ENCODE results near the gene CBX6. TPM values are rescaled to one million over a fixed set of nuclear protein-coding genes. Genes with fewer than 3 reads are reported as not detected.

The CBX6 gene
- total RNA-seq, 1 donor from 2014 or later, result 178 TPM

DNA sequence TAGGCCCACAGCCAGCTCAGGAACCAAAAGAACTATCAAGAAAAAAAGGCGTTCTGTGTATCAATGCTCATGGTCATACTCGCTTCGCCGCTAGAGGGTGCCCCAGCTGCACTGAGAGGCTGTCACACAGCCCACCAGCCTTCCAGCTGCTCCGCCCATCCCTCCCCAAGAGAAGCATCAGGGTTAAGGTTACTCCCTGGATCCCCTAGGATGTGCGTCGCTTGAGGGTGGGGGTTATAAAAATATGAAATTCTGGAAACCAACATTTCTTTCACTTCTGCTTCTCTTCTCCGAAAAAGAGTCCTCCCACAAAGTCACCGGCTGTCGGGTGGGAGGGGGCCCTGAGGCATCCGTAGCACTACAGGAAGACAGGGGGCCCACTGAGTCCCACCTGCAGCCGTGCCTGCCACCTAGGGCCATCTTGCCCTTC, 1.7 kb downstream of the CBX6 start:
- H3K4me3 Mint-ChIP-seq, result peak overlapping the region; percentile 83
- no peaks in the 10 kb centered on the region for H3K27me3 Mint-ChIP-seq (ENCODE audit: insufficient read depth)
- peaks cover 21% of the 10 kb centered on the region for H3K36me3 Mint-ChIP-seq (ENCODE audit: low read depth)
- peak; percentile 77 for DNase-seq (ENCODE audit: low spot score)
- no peaks in the 10 kb centered on the region for H3K9me3 Mint-ChIP-seq
- H3K27ac Mint-ChIP-seq, result peak overlapping the region; percentile 91
- peaks cover 53% of the 10 kb centered on the region for H3K4me1 Mint-ChIP-seq (ENCODE audit: low read depth)
- intact Hi-C loops (cut with micrococcal nuclease), result loop anchor here (1.0 kb wide), 5 partner anchors 84 to 449 kb away; partner anchors contain the start of genes RPL3 and SUN2

GRCh38 chr22:38869663-38870062, 2.4 kb downstream of the CBX6 start:
- peaks cover 46% of the 10 kb centered on the region for H3K4me1 Mint-ChIP-seq (ENCODE audit: low read depth)
- intact Hi-C loops (cut with micrococcal nuclease), result loop anchor here (1.0 kb wide), 5 partner anchors 85 to 450 kb away; partner anchors contain the start of genes RPL3 and SUN2
- H3K27me3 Mint-ChIP-seq (ENCODE audit: insufficient read depth), result no peaks in the 10 kb centered on the region
- H3K36me3 Mint-ChIP-seq (ENCODE audit: low read depth), result peaks cover 21% of the 10 kb centered on the region
- H3K4me3 Mint-ChIP-seq, result peak overlapping the region; percentile 83
- H3K9me3 Mint-ChIP-seq, result no peaks in the 10 kb centered on the region
- no peak overlapping the region for H3K27ac Mint-ChIP-seq
- no peak for DNase-seq (ENCODE audit: low spot score)

DNA sequence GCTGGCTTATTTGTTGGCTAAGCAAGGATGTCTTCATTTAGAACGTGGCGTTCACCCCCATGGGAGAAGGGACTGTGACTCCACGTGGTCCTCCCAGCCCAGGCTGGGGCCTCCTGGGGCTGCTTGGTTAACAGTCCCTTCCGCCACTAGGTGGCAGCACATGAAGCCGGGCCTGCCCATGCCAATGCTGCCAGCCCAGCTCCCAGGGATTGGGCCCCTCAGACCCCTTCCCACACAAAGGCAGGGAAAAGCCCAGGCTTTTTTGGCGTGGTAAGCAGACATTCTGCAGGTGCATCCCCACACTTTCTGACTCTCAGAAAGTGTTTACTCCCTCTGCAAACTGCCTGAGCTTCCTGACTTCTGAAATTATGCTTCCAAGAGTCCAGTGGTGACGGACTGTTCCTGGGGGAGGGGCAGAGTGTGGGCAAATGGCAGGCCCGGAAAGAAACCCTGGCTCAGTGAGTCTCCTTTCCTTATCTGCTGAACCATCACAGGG, 3.1 kb downstream of the CBX6 start:
- Mint-ChIP-seq H3K4me3 (peak overlapping the region; percentile 30), H3K9me3 (no peaks in the 10 kb centered on the region), H3K27ac (peak overlapping the region; percentile 58), H3K36me3 (ENCODE audit: low read depth) (peaks cover 24% of the 10 kb centered on the region), H3K4me1 (ENCODE audit: low read depth) (peaks cover 39% of the 10 kb centered on the region), H3K27me3 (ENCODE audit: insufficient read depth) (no peaks in the 10 kb centered on the region)
- peak; percentile 72 for DNase-seq (ENCODE audit: low spot score)
- intact Hi-C loops (cut with micrococcal nuclease), result no loop called here

- no peak for DNase-seq (ENCODE audit: low spot score)
- peaks cover 33% of the 10 kb centered on the region for H3K4me1 Mint-ChIP-seq (ENCODE audit: low read depth)
- H3K4me3 Mint-ChIP-seq, result peak overlapping the region; percentile 30
- peak overlapping the region; percentile 67 for H3K27ac Mint-ChIP-seq
- peaks cover 24% of the 10 kb centered on the region for H3K36me3 Mint-ChIP-seq (ENCODE audit: low read depth)
- no peaks in the 10 kb centered on the region for H3K9me3 Mint-ChIP-seq
- intact Hi-C loops (cut with micrococcal nuclease), result no loop called here
- no peaks in the 10 kb centered on the region for H3K27me3 Mint-ChIP-seq (ENCODE audit: insufficient read depth)
Measured at GRCh38 chr22:38868286-38868721, 3.7 kb downstream of the CBX6 start.

- intact Hi-C loops (cut with micrococcal nuclease), result no loop called here
- no peaks in the 10 kb centered on the region for H3K9me3 Mint-ChIP-seq
- DNase-seq (ENCODE audit: low spot score), result no peak
- H3K4me3 Mint-ChIP-seq, result no peak overlapping the region
- peaks cover 26% of the 10 kb centered on the region for H3K36me3 Mint-ChIP-seq (ENCODE audit: low read depth)
- H3K27ac Mint-ChIP-seq, result no peak overlapping the region
- no peaks in the 10 kb centered on the region for H3K27me3 Mint-ChIP-seq (ENCODE audit: insufficient read depth)
- H3K4me1 Mint-ChIP-seq (ENCODE audit: low read depth), result peaks cover 29% of the 10 kb centered on the region
Measured at GRCh38 chr22:38867471-38868285, 4.3 kb downstream of the CBX6 start.

GRCh38 chr22:38867124-38867455, 4.9 kb downstream of the CBX6 start:
- Mint-ChIP-seq H3K27ac (no peak overlapping the region), H3K27me3 (ENCODE audit: insufficient read depth) (no peaks in the 10 kb centered on the region), H3K4me3 (no peak overlapping the region), H3K4me1 (ENCODE audit: low read depth) (peaks cover 29% of the 10 kb centered on the region), H3K36me3 (ENCODE audit: low read depth) (peaks cover 26% of the 10 kb centered on the region), H3K9me3 (no peaks in the 10 kb centered on the region)
- DNase-seq (ENCODE audit: low spot score), result no peak
- intact Hi-C loops (cut with micrococcal nuclease), result no loop called here

GRCh38 chr22:38866399-38867123, 5.5 kb downstream of the CBX6 start:
- no peaks in the 10 kb centered on the region for H3K9me3 Mint-ChIP-seq
- intact Hi-C loops (cut with micrococcal nuclease), result no loop called here
- peaks cover 29% of the 10 kb centered on the region for H3K4me1 Mint-ChIP-seq (ENCODE audit: low read depth)
- no peak for DNase-seq (ENCODE audit: low spot score)
- no peaks in the 10 kb centered on the region for H3K27me3 Mint-ChIP-seq (ENCODE audit: insufficient read depth)
- no peak overlapping the region for H3K27ac Mint-ChIP-seq
- peaks cover 26% of the 10 kb centered on the region for H3K36me3 Mint-ChIP-seq (ENCODE audit: low read depth)
- H3K4me3 Mint-ChIP-seq, result no peak overlapping the region

DNA sequence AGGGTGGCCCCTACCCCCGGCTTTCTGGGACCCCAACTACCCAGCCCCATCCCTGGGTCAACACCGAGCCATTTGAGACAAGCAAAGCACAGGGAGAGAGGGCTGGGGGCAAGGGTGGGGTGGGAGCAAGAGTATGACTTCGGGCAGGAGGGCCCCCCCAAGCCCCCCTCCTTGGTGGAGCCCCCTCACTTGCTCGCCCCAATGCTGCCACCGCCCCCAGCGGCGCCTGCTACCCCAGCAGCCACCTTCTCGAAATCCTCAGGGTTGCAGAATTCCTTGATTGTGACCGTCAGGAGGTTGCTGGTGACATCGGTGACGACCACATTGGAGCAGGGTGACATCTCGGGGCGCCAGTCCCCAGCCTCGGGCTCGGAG, 6.0 kb downstream of the CBX6 start:
- intact Hi-C loops (cut with micrococcal nuclease), result no loop called here
- Mint-ChIP-seq H3K4me1 (ENCODE audit: low read depth) (peaks cover 27% of the 10 kb centered on the region), H3K36me3 (ENCODE audit: low read depth) (peaks cover 26% of the 10 kb centered on the region), H3K9me3 (no peaks in the 10 kb centered on the region), H3K4me3 (no peak overlapping the region), H3K27ac (no peak overlapping the region), H3K27me3 (ENCODE audit: insufficient read depth) (no peaks in the 10 kb centered on the region)
- no peak for DNase-seq (ENCODE audit: low spot score)

DNA sequence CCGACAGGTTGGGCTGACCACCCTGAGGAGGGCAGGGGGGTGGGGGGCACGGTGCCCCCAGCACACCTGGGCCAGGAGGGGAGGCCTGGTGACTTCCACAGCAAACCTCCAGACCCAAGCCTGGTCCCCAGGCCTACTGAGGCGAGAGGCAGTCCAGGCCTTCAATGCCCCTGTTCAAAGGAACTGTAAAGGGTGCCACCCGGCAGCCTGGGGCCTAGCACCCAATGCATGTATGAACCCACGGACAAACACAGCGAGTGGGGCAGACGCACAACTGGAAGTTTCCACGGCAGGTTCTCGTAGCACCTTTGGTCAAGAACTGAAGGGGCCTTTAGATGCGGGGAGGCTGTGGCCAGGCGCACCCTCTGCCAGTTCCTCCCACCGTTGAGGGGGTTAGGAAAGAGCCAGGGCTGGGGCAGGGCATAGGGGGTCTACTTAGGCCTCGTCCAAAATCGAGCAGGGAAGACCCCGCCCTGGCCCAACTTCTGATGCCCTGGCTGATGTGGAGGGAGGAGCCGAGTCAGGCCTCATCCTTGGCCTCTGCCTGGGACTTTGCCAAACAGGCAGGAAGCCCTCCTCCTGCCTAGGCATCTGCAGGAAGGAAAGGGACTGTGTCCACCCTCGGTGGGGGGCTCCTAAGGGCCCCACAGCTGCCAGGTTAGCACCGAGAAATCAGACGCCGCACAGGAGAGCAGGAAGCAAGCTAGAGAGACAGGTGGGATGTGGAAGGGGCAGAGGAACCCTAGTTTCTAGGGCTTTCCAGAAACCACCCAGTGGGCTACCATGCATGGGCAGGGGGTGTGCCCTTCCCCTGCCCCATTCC, 6.6 kb downstream of the CBX6 start:
- Mint-ChIP-seq H3K4me3 (no peak overlapping the region), H3K4me1 (ENCODE audit: low read depth) (peaks cover 21% of the 10 kb centered on the region), H3K9me3 (no peaks in the 10 kb centered on the region), H3K27ac (no peak overlapping the region), H3K36me3 (ENCODE audit: low read depth) (peaks cover 22% of the 10 kb centered on the region), H3K27me3 (ENCODE audit: insufficient read depth) (no peaks in the 10 kb centered on the region)
- intact Hi-C loops (cut with micrococcal nuclease), result no loop called here
- DNase-seq (ENCODE audit: low spot score), result no peak

DNA sequence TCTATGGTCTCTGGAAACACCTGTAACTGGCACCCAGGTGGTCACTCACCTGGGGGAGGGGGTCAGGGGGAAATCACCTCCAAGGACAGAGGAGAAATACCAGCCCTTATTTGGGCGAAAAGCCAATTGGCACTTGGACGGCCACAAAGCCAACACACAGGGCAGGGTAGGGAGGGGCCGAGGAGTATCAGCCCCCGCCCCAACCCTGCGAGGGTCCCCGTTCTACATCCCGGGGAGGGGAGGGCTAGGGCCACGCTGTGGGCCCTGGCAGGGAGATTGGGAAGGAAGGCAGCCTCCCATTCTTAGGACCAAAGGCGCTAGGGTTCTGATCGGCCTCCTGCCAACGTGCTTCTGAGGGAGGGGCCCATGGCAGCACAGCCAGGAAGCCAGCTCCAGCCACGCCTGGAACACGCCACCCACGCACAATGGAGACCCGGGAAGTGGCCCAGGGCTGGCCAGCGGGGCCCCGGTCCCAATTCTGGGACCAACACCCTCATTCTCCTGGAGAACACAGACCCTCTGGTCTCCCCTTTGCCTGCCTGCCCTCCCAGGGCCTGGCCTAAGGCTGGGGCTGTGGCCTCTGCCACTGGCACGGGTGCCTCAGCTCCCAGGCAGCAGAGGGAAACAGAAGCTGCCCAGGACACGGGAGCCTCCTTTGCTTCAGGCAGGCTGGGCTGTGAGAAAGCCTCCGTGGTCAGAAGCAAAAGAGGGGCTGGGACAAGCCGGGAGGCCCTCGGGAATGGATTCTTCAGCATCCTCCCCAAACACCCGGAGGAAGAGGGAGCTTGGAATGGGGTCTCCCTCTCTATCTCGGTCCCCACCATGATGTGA, 7.4 kb downstream of the CBX6 start:
- H3K9me3 Mint-ChIP-seq, result no peaks in the 10 kb centered on the region
- DNase-seq (ENCODE audit: low spot score), result no peak
- intact Hi-C loops (cut with micrococcal nuclease), result no loop called here
- no peak overlapping the region for H3K4me3 Mint-ChIP-seq
- H3K27me3 Mint-ChIP-seq (ENCODE audit: insufficient read depth), result no peaks in the 10 kb centered on the region
- H3K4me1 Mint-ChIP-seq (ENCODE audit: low read depth), result peaks cover 13% of the 10 kb centered on the region
- peaks cover 14% of the 10 kb centered on the region for H3K36me3 Mint-ChIP-seq (ENCODE audit: low read depth)
- H3K27ac Mint-ChIP-seq, result no peak overlapping the region

GRCh38 chr22:38863531-38864131, 8.4 kb downstream of the CBX6 start:
- no peak overlapping the region for H3K4me3 Mint-ChIP-seq
- DNase-seq (ENCODE audit: low spot score), result no peak

More at GRCh38 chr22:38863531-38864131, 8.4 kb downstream of the CBX6 start:
- Mint-ChIP-seq H3K4me1 (ENCODE audit: low read depth) (peaks cover 6% of the 10 kb centered on the region), H3K27ac (no peak overlapping the region), H3K36me3 (ENCODE audit: low read depth) (peaks cover 9% of the 10 kb centered on the region), H3K9me3 (no peaks in the 10 kb centered on the region), H3K27me3 (ENCODE audit: insufficient read depth) (no peaks in the 10 kb centered on the region)
- intact Hi-C loops (cut with micrococcal nuclease), result no loop called here
